HG03175 (cell line): ENCODE measurements around the gene MYO3B.

Source experiments
- ATAC-seq: cut with Tn5 transposase; IDR thresholded peaks from one replicate; pipeline ENCODE4 v1.9.1; 2021; ENCODE audit warnings: mild to moderate bottlenecking, moderate library complexity; ENCODE audit not compliant: unreplicated experiment

The MYO3B gene

DNA sequence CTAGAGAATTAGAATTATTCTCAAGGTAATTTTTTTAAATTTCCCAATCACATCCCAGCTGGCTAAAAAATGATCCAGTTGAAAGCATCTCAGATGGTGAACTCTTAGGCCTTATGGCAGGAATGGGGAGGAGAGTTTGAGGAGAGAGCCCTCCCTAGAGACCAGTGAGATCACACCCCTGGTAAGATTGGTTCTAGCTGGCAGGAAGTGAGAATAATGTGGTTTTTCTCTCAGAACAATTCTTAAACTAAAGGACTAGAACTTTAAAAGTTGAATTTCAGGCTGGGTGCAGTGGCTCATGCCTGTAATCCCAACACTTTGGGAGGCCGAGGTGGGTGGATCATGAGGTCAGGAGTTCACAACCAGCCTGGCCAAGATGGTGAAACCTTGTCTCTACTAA lies 120.2 kb downstream of the MYO3B start:
- ATAC-seq, result peak; percentile 82

DNA sequence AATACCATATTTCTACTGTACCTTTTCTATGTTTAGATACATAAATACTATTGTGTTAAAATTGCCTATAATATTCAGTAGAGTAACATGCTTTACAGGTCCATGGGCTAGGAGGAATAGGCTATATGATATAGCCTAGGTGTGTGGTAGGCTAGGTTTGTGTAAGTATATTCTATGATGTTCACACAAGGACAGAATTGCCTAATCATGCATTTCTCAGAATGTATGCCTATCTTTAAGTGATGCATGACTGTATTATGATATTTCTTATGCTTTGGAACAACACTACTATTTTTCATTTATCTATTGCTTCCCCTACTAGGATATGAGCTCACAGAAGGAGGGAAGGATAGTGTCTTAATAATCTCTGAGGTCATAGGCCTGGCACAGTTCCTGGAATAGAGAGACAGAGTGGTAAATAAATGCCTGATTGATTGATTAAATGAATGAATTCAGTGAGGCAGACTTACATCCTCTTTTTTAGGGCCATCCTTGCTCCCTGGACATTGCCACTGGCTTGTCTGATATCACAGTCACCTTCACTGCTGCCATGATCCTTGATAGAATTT lies 121.0 kb downstream of the MYO3B start:
- no peak for ATAC-seq

DNA sequence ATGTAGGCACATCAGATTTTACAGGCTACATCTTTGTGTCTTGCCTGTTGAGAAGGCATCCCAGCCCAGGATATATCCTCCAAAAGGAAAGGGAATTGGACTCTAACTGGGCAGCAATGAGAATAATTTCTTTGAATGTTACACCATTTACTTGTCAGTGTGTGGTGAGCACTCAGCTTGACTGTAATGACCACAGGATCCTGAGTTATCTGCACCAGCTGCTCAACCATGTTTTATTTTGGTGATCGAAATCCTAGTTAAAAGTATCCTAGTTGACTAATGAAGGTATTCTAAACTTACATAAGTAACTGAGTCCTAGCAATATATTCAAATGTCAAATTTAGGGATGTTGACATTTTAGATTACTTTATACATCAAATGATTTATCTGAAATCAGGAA lies 123.0 kb downstream of the MYO3B start:
- no peak for ATAC-seq

DNA sequence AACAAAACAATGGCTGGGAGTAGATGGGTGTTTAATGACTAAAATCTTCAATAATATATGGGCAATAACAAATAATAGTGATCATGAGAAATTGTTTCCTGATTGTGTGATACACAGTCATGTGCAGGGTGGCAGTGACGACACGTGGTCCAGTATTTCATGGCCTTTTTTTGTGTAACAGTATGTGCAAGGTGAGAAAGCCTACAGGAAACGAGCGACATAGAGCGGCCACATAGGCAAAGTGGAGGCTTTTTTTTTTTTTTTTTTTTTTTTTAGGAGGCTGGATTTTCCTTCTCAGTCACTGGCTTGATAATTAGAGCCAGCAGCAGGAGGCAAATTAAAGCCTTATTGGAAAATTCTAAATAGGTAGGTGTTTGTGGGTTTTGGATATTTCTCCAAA lies 123.7 kb downstream of the MYO3B start:
- ATAC-seq, result no peak

DNA sequence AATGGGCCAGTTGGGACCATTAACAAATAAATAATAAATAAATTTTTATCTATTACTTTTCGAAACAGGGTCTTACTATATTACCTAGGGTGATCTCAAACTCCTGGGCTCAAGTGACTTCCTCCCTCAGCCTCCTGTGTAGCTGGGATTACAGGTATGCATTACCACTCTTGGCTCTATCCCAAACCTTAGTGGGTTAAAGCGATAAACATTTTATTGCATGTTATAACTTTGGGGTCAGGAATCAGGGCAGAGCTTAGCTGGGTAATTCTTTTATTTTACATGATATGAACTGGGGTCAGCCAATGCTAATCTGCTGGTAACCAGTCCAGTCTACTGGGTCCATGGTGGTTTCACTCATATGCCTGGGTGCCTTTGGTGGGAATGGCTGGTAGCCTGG lies 127.8 kb downstream of the MYO3B start:
- no peak for ATAC-seq

DNA sequence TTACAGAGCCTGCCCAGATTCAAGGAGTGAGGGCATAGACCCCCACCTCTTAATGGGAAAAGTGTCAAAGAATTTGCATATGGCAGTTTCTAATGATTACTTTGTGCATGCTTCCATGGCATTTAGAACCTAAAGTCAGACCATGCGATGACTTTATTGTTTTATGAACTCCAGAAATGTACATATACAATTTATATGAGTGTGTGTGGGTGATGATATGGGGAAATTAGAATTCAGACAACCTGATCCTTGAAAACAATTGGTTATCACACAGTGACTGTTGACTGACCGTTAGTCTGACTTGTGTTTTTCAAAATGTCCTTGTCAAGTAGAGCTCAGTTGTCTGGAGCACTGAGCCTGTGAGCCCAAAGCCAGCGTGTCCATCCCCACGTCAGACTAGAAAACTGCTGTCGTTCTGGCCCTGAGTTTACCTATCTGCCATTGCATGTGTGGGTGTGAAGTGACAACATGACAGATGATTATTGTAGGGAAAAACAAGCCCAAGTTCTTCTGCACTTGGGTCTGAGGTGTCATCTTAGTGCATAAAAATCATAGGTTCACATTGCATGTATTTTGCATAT lies 128.4 kb downstream of the MYO3B start:
- no peak for ATAC-seq

DNA sequence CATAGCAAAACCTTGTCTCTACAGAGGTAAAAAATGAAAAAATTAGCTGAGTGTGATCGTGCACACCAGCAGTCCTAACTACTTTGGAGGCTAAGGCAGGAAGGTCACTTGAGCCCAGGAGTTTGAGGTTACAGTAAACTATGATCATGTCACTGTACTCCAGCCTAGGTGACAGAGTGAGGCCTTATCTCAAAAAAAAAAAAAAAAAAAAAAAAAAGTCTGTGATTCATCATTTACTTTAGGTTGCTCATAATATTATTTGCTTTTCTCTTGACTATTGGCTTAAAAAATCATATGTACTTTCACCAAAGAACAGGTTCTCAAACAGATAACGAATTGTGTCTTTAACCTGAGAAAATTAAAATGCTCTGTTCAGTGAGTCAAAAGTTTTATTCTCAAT lies 129.1 kb downstream of the MYO3B start:
- ATAC-seq, result no peak

DNA sequence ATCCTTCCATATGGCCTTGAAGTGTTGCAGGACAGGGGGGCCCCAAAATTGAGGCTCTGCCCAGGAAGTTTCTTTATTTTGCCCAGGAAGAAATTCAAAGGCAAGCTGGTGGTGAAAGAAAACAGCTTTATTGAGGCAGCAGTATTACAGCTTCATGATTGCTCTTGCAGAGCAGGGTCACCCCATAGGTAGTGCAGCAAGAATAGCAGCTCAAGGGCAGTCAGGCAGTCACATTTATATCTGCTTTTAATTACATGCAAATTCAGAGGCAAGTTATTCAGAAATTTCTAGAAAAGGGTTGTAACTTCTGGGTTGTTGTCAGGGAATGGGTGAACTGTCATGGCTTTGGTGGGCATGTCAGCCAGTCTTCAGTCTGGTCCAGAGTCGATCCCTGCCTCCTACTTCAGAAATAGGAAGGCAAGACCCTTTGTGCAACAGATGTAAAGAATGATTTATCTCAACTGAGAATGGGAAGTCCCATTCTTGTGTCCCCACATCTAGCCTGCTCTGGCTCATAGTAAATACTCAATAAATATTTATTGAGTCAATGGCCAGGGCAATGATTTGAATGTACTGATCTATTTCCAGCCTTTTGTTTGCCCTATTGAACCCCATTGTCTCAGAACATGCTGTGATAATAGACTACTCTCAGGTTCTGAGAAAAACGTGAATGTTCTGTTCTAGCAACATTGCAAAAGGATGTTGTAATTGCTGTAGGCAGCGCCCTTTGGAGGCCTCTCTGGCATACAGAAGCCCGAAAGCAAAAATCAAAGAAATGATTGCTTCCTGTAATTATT lies 129.8 kb downstream of the MYO3B start:
- no peak for ATAC-seq

DNA sequence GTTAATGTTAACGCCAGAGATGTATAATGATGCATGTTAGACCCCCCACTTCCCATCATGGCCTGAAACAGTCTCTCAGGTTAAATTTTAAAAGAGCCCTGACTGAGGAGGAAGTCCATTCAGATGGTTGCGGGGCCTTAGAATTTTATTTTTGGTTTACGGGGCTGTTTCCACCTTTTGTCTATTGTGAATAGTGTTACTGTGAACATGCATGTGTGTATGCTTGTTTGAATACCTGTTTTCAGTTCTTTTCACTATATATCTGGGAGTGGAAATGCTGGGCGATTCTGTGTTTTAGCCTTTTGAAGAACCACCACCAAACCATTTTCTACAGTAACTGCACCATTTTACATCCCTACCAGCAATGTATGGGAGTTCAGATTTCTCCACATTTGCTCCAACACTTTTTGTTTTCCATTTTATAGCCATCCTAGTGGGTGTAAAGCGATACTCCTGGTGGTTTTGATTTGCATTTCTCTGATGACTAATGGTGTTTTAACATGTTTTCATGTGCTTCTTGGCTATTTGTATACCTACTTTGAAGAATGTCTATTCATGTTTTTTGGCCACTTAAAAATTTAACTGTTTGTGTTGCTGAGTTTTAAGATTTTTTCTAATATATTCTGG lies 133.0 kb downstream of the MYO3B start:
- no peak for ATAC-seq

DNA sequence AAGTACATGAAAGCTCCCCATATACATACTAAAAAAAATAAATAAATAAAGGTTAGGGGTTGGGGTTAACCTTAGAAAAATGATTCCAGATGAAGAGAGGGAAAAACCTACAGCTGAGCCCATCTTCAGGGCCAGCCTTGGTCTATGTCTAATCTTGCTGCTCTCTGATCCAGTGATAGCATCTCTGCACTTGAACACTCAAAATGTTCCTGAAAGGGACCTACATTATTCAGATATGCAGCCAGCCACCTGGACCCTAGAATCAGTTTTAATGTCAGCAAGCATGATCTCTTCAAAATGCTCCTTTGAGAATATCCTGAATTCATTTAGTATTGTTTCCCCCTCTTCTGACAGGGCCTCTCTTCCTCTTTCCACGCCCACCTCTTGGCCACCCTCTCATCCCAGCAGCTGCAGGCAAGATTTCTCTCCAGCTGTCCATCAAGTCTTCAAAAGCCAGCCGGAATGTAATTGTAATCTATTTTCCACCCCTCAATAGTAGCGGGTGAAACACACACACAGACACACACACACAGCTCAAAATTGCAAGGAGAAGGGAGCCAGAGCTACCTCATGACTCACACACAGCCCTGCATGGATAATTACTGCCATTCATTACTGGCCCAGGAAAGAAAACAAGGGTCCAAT lies 135.5 kb downstream of the MYO3B start:
- ATAC-seq, result no peak

DNA sequence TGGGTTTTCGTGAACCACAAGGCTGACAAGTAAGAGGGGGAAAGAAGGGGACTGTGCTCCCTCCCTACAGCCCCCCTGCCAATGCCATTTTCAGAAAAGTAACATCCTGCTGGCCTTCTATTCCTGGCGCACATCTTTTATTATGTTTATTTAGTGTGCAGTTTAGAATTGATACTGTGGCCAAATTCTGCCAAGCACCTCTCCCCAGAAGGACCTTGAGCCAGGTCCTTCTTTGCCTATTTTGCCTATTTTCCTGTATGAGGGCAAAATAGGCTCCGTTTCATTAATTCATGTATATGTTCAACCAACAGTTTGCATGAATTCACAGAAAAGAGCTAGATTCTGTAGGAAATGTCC lies 136.0 kb downstream of the MYO3B start:
- no peak for ATAC-seq

DNA sequence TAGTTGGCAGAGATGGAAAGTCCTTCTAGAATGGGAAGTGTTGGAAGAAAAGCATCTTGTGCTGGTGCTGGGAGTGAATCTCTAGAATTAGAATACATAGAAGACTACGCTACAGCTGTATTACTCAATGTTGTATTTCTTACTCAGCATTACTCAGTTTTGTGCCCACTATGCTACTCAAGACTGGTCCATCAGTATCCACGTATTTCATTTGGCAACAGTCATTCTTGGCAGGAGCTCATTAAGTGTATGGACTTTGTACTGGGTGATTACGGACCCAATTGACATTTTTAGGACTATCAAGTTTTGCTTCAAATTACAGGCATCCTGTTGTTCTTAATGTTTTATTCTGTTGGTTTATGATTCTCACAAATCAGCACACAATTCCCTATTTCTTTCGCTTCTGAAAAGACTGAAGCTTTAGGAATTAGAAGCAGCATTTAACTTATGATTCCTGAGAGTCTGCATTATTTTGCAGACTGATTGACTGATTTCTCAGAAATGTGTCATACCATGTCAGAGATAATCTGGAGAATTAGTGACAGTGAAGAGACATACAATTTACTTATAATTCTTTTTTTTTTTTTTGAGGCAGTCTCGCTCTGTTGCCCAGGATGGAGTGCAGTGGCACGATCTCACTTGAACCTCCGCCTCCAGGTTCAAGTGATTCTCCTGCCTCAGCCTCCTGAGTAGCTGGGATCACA lies 136.9 kb downstream of the MYO3B start:
- ATAC-seq, result no peak

DNA sequence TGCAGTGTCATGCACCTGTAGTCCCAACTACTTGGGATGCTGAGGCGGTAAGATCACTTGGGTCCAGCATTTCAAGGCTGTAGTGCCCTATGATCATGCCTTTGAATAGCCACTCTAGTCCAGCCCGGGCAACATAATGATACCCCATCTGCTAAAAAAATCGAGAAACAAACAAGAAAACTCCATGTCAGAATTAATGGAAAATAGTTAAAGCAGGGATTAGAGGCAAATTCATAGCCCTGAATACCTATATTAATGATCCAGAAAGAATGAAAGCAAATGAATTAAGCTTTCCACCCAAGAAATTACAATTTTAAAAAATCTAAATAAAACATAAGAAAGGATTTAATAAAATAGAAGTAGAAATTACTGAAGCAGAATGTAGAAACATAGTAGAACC lies 143.0 kb downstream of the MYO3B start:
- ATAC-seq, result no peak

DNA sequence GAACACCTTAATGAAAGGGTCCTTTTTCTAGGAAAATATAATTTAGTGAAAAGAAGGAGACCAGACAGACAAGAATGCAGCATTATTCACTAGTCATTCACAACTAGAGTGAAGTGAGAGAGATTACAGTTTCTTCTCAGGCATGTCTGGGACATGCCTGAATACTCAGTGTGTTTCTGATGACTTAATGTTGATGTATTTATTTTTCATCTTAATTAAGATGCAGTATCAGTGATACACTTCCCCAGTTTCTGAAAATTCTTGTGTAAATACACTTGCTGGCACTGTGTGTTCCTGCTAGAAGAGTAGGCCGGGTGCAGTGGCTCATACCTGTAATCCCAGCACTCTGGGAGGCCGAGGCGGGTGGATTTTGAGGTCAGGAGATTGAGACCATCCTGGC lies 143.6 kb downstream of the MYO3B start:
- no peak for ATAC-seq

DNA sequence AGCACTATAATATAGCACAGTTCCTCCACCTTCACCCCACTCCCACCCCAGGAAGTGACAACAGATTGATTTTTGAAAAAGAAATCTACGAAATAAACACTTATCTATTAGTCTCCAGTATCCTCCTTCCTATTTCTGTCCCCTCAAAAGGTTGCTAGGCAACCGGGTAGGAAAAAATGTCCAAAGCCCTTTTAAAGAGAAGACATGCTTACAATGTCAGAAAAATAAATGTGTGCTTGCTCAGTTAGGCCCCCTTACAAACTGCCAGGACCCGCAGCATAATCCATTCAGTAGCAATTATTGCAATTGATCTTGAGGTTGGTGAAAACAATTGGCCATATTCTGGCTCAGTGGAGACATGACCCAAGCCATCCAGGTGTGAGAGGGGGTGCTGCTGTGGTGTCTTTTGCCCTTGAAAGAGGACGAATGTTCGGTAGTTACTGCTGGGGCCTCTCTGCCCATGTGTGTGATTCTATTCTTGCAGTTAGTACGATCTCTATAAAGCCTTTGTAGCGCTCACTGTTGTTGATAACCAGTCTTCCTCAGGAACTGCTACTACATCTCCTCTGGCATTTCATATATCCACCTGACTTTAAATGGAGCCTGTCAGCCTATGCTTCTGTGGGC lies 144.3 kb downstream of the MYO3B start:
- no peak for ATAC-seq

DNA sequence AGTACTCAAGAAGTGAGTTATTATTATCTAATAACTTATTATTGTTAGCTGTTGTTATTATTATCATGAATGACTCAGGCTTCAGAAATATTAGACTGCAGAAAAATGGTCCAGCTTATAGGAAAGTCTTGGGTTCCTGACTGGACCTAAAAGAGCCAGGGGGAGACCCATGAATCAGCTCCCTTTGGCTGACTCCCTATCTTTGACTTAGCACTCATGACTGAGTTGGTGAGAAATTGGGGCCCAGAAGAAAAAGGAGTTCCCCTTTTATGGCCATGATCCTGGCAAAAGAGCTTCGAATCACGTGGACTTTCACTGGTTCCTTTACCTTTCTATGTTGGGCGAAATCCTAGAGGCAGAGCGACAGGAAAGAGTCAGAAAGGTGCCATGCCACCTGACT lies 145.8 kb downstream of the MYO3B start:
- ATAC-seq, result no peak

DNA sequence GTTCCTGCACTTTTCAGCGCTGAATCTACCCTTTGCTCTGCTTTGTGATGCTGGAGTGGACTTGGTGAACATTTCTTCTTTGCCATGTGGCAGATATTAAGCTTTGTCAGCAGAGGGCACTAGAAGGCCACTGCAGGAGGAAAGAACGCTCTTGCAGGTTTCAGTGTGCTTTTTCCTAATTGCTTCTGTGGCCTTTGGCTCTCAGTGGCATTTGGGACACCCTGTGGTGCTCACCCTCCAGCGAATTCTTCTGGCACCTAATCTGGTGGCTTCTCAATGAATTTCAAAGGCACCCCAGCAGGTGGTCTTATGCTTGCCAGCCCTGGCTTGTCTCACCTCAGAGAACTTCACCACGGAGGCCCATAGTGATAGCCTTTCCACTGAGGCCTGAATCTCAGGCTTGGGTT lies 146.7 kb downstream of the MYO3B start:
- ATAC-seq, result no peak

DNA sequence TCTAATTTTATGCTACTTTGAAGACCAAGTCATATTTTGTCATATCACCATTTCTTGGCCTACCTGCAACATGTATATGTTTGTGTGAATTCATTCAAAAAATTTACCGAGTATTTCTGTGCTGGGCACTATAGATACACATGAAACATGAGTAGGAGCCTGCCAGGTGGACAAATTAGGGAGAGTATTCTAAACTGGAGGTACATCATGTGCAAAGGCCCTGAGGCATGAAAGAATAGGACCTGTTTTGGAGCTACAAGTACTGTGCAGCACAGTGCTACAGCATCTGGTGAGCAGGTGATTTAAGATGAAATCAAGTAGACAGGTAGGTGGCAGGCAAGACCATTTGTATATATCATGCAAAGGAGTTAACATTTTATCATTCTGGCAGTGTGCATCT lies 152.9 kb downstream of the MYO3B start:
- ATAC-seq, result no peak

DNA sequence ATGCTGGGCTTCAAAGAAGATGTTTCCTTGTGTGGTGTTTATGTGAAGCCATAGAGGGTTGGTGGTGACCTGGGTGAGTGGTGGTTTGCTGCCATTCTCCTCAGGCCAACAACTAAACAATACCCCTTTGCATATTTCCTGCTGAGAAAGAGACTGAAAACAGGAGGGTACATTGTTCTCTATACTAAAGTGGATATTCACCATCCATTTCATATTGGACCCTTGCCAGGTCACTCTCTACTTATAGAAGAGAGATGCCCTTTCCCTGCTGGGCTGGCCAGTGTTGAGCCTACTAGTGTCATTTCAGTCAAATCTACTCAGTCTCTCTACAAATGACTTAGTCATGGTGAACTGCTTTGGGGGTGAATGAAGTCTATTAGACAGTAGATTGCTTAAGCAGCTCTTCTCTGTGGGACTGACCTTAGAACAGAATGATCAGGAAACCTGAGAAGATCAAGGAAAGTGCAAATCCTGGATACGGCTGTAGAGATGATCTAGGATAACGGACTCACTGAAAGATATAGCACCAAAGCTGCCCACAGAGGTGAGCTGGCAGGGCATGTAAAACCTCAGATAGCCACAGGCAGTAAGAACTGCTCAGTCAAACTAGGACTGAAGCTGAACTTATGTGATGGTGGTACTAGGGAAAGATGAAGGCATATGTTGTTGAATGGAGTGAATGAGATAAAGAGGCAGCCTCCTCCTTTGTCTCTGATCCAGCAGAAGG lies 154.9 kb downstream of the MYO3B start:
- ATAC-seq, result no peak

DNA sequence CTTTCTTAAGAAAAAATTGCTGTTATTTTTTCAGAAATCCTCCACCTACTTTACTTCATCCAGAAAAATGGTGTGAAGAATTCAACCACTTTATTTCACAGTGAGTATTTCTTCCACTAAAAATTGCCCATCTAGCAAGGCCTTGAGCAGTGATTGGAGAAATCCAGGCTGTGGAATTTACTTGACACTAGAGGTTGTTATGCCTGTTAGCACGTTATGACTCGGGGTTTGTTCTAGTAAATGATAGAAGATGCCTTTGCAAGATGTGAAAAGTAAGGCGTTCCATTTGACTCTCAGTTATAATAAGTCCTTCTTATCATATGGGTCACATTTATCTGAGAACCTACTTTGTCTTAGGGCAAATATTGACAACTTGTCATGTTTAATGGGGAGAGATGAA lies 157.4 kb downstream of the MYO3B start:
- ATAC-seq, result no peak
